RPMI8226 (cell line): ENCODE results near the gene C2orf68.
A peak's percentile ranks its signal among the peaks of the same experiment; 100 is the strongest.
"Not testable (repeated sequence)": the region's sequence is repeated elsewhere in the genome, so short reads cannot be mapped to it uniquely, and the experiment has no call there.

Source experiments
- DNase-seq: peaks from one replicate; pipeline ENCODE4 v3.0.0-alpha.2; 2015

The C2orf68 gene

DNA sequence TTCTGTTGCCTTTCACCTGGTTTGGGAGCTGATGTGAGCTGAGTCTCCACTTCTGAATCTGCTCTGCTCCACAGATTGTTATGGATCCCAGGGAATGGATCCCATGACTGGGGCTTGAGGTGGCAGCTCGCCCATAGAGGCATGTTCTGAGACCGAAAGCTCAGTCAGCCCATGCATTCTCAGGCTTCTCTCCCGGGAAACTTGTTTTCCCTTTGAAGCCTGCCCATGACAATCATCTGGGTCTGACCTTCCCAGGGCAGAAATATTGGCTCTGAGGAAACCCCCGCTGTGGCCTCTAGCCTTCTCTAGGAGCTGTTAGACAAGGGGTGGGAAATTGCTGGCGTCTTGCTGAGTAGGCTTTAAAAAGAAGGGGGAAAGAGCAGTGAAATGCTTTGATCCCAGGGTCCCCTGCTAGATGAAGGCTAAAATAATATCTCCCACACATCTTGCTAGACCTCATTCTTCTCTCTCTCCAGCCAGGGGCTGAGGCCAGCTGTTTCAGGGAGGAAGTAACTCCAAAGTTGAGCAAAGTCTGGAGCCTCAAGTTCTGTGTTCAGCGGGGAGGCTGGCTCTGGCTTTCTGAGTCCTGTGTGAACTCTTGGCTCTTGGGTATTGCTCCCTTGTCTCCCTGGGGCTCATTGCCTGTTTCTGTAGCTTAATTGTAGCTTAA is 32.5 kb downstream of the C2orf68 start:
- no peak for DNase-seq

DNA sequence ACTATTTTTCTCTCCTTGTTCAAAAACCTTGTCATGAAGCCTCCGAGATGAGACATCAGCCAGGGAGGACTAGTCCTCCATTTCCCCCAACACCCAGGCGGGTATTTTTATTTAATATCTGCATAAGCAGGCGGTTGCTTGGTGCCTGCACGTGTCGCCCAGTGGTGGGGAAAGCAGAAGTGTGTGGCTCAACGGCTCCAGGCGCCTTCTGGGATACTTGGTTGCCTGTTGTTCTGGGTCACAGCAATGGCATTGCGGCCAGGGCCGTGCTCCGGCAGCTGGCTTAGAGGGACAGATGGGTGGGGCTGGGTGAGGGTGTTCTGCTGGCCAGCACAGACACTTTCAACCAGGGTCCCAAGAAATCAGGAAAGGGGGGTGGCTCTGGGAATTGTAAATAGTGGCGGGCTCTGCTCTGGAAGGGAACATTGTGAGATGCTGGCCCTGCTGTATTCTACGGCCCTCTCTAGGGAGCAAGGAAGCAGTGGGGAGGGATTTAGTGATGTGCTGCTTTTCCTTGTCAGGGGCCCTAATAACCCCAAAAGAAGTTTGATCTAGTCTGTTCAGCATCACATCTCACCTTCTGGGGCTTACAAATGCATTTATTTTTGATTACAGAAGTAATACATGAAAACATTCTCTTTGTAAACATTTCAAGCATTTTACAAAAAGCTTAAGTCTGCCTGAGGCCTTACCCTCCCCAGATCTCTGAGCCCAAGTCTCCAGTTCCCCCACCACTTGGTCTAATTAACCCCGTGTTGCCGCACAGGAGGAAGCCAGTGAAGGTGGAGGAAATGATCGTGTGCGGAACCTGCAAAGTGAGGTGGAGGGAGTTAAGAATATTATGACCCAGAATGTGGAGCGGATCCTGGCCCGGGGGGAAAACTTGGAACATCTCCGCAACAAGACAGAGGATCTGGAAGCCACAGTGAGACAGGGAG is 33.4 kb downstream of the C2orf68 start:
- DNase-seq = peak; percentile 63

DNA sequence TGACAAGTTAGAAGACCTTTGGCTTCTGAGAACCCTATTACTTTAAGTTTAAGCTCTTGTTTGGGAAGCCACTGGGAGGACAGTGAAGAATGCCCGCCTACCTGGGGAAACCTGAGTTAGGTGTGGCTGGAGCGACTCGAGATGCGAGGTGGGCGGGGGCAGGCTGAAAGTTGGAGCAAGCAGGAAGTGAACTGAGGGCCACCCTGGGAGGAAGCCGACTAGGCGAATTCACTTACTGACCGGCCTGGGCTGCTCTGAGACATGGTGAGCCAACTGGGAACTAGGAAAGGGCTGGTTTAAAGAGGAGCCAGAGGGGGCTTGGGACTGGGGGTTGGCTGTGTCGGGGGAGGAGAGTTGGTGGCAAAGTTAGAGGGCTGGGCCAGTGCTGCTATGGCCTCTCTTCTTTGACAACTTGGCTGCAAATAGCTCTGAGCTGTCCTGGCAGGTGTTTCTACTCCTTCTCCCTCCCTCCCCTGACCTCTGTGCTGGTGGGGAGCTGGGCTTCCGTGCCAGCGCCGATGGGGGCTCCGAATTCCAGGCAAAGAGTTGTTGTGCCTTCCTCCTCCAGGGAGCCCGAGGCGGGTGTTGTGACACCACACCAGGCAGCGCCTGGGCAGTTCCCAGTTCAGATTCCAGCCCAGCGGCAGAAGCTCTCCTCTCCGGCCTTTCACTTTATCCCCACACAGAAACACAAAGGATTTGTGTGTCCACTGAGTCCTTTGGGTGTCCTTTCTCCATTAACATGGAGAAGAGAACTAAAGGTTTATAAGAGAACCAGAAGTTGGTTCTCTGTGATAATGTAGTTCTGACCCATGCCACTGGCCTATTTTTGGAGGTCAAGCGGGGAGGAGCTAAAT is 34.3 kb downstream of the C2orf68 start, which contains the start of gene VAMP8:
TSS of gene VAMP8 (plus strand) at position 201 of the 857 bp plus-strand sequence. CDS start at position 262, 61 bp downstream.
- DNase-seq = peak; percentile 85

DNA sequence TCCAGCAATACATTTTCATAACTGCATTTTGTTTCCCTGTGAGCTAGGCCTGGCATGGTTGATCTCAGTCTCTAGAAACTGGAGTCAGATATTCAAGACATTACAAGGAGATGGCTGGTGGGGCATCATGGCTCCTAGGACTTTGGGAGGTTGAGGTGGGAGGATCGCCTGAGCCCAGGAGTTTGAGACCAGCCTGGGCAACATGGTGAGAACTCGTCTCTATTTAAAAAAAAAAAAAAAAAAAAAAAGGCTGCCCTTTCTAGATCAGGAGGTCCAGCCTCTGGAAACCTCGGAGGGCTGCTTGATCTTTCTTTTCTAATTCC is 34.8 kb downstream of the C2orf68 start:
- DNase-seq = no peak

DNA sequence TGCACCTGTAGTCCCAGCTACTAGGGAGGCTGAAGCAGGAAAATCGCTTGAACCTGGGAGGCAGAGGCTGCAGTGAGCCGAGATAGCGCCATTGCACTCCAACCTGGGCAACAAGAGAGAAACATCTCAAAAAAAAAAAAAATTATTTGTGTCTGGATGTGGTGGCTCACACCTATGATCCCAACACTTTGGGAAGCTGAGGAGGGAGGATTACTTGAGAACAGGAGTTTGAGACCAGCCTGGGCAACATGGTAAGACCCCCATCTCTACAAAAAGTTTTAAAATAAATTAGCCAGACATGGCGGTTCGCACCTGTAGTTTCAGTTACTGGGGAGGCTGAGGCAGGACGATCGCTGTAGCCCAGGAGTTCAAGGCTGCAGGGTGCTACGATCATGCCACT is 36.1 kb downstream of the C2orf68 start:
- no peak for DNase-seq

DNA sequence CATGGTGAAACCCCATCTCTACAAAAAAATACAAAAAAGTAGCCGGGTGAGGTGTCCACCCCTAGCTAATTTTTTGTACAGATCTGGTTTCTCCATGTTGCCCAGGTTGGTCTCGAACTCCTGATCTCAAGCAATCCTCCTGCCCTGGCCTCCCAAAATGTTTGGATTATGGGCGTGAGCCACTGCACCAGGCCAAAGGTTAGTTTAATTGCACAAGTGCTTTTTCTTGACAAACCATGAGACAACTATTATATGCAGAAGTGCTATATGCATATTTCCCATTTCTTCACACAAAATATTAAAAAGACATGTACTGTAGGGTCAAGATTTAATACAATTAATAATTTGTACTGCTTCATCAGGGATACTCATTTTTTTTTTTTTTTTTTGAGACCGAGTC is 45.6 kb downstream of the C2orf68 start:
- DNase-seq = no peak

DNA sequence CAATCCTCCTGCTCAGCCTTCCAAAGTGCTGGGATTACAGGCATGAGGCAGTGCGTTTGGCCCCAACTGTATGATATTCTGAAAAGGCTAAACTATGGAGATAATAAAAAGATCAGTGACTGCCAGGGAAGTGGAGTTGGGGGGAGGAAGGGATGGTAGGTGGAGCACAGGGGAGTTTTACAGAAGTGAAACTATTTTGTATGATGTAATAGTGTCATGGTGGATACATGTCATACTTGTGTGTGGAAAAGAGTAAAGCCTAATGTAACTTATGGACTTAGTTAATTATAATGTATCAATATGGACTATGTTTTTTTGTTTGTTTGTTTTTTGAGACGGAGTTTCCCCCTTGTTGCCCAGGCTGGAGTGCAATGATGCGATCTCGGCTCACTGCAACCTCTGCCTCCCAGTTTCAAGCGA is 47.7 kb downstream of the C2orf68 start:
- DNase-seq = peak; percentile 53

DNA sequence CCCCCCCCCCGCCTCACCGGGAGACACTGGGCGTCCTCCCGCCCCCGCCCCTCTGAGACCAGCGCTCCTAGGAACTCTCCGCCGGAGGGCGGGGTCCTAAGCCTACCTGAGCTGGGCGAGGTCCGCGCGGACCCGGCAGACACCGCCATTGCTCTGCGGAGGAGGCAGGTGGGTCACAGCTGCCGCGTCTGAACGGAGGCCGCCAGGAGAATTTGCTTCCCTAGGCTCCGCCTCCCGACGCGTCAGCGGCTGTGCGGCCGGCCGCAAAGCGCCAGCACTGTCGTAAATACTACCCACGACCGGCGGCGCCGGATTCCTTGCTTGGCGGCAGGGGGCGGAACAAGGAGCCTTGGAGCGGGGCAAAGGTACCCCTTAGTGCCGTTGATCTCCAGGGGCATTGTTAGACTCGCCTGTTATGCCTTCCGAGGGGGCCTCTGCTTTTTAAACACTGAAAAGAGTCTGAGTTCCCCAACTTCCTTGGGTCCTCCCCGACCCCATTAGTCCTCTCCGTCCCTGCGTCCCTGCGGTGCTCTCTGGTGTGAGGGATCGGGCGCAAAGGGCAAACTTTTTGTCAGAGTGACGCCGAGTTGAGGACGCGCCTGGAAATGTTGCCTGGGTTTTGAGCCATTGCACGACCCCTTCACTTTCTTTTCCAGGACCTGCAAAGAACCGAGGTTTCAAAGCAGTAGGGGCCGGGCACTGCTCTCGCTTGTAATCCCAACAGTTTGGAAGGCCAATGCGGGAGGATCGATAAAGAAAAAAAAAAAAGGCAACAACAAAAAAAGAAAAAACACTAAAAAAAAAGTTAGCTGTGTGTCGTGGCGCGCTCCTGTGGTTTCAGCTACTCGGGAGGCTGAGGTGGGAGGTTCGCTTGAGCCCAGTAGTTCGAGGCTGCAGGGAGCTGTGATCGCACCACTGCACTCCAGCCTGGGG is 50.3 kb downstream of the C2orf68 start, which contains the start of gene GGCX:
TSS of gene GGCX (minus strand) at position 214 of the 933 bp plus-strand sequence. CDS start at position 149, 65 bp downstream.
- DNase-seq = peak; percentile 98

DNA sequence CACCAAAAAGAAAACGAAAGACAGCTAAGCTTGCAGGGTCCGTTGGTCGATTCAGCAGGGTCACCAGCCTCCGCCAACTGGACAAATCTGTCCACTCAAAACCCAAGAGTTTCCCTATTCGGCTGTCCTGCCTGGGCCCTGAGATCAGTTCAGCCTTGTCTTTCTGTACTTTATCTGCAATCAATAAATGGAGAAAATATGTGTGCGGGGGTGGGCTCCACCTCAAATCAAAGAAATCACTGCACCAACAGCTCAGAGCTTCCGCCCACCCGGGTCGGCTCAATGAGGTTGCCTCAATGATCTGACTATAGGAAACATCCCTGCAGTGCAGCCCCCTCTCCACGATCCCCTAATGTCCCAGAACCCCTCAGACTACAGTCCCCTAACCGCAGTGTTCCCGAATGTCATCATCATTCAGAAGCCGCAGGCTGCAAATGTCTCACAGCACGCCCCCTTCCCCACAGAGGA is 51.0 kb downstream of the C2orf68 start:
- no peak for DNase-seq

DNA sequence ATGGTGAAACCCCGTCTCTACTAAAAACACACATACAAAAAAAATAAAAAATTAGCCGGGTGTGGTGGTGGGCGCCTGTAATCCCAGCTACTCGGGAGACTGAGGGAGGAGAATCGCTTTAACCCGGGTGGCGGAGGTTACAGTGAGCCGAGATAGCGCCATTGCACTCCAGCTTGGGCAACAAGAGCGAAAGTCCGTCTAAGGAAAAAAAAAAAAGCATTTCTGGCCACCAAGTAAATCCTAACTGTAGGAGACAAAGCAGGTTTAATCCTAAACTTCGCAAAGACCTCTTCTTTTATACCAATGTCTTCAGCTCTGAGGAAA is 51.5 kb downstream of the C2orf68 start:
- DNase-seq = not testable (repeated sequence)

DNA sequence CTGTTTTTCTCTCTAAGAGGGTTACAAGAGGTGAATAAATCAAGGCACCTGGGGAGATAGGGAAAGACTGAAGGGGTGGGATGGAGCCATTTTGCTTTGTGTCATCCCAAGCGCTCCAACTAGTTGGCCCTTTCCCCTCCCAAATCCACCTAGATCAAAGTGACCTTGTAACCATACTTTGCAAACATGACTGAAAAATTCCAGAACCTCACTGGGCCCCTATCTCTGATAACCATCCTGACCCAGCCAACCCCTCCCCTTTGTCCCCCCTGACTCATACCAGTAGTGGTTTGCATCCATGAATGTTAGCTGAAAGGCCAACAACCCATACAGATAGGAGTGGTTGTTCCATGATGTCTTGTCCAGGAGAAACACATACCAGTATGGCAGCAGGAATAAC is 53.7 kb downstream of the C2orf68 start:
- DNase-seq = no peak

DNA sequence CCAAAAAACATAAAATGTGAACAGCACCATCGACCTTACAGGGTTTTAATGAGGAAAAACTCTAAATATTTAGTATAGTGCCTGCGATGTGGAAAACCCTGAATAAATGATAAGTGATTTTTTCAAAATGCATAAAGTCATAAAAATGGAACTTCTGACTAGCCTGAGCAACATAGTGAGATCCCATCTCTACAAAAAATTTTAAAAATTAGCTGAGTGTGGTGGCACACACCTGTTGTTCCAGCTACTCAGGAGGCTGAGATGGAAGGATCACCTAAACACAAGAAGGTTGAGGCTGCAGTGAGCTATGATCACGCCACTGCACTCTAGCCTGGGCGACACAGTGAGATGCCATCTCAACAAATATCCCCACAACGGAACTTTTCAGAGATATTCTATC is 54.7 kb downstream of the C2orf68 start:
- DNase-seq = no peak
